H9 (cell line): ENCODE results near the gene RAD54L. TPM values are rescaled to one million over a fixed set of nuclear protein-coding genes. Genes with fewer than 3 reads are reported as not detected.
A peak's percentile ranks its signal among the peaks of the same experiment; 100 is the strongest.

Experiments
- DNase-seq: peaks from one replicate; pipeline ENCODE4 v3.0.0-alpha.2; 2017
- H2AFZ ChIP-seq: one replicate; pipeline ENCODE4 v1.6.1; 2013; ENCODE audit warnings: mild to moderate bottlenecking, low read length, control low read depth, moderate library complexity
- H2AK5ac ChIP-seq: 2 replicates; pipeline ENCODE4 v1.6.1; 2013; ENCODE audit warnings: low read length, control low read depth, mixed read lengths; ENCODE audit not compliant: insufficient read length
- H2BK120ac ChIP-seq: one replicate; pipeline ENCODE4 v1.6.1; 2013; ENCODE audit warnings: low read depth, mild to moderate bottlenecking, low read length, control low read depth, inconsistent platforms; ENCODE audit not compliant: poor library complexity, severe bottlenecking
- H2BK12ac ChIP-seq: 2 replicates; pipeline ENCODE4 v1.6.1; 2013; ENCODE audit warnings: low read length, control low read depth, mixed read lengths, low read depth; ENCODE audit not compliant: insufficient read length
- H2BK15ac ChIP-seq: 2 replicates; pipeline ENCODE4 v1.6.1; 2013; ENCODE audit warnings: low read depth, low read length, control low read depth
- H2BK20ac ChIP-seq: one replicate; pipeline ENCODE4 v1.6.1; 2013; ENCODE audit warnings: low read depth, mild to moderate bottlenecking, low read length, control low read depth, inconsistent platforms; ENCODE audit not compliant: poor library complexity, severe bottlenecking
- H2BK5ac ChIP-seq: 2 replicates; pipeline ENCODE4 v1.6.1; 2013; ENCODE audit warnings: low read length, control low read depth, mixed read lengths; ENCODE audit not compliant: insufficient read length
- H3K14ac ChIP-seq: 2 replicates; pipeline ENCODE4 v1.6.1; 2013; ENCODE audit warnings: low read length, control low read depth; ENCODE audit not compliant: insufficient read depth
- H3K18ac ChIP-seq: 2 replicates; pipeline ENCODE4 v1.6.1; 2013; ENCODE audit warnings: low read depth, mild to moderate bottlenecking, mixed read lengths, low read length, control low read depth; ENCODE audit not compliant: insufficient read length
- H3K23ac ChIP-seq: 2 replicates; pipeline ENCODE4 v1.6.1; 2013; ENCODE audit warnings: low read length, control low read depth, mixed read lengths, low read depth; ENCODE audit not compliant: insufficient read length
- H3K23me2 ChIP-seq: 2 replicates; pipeline ENCODE4 v1.6.1; 2013; ENCODE audit warnings: low read depth, mild to moderate bottlenecking, mixed read lengths, low read length, control low read depth; ENCODE audit not compliant: insufficient read length, poor library complexity, severe bottlenecking
- H3K27ac ChIP-seq: 2 replicates; pipeline ENCODE4 v1.5.1; 2013; ENCODE audit warnings: low read length, control low read depth, mixed read lengths, low read depth; ENCODE audit not compliant: insufficient read length
- H3K27me3 ChIP-seq: 2 replicates; pipeline ENCODE4 v1.6.1; 2013; ENCODE audit warnings: low read length, control low read depth, inconsistent platforms; ENCODE audit not compliant: insufficient read depth
- H3K4ac ChIP-seq: 2 replicates; pipeline ENCODE4 v1.6.1; 2013; ENCODE audit warnings: low read depth, mild to moderate bottlenecking, control low read depth, inconsistent platforms, low read length, moderate library complexity
- H3K4me1 ChIP-seq: 2 replicates; pipeline ENCODE4 v1.6.1; 2013; ENCODE audit warnings: low read length, control low read depth, inconsistent platforms; ENCODE audit not compliant: insufficient read depth
- H3K4me2 ChIP-seq: 2 replicates; pipeline ENCODE4 v1.6.1; 2013; ENCODE audit warnings: low read length, control low read depth, mixed read lengths; ENCODE audit not compliant: insufficient read length, insufficient read depth
- H3K56ac ChIP-seq: 2 replicates; pipeline ENCODE4 v1.6.1; 2013; ENCODE audit warnings: low read depth, mild to moderate bottlenecking, mixed read lengths, low read length, control low read depth; ENCODE audit not compliant: insufficient read length
- H3K79me1 ChIP-seq: 2 replicates; pipeline ENCODE4 v1.6.1; 2013; ENCODE audit warnings: low read depth, mild to moderate bottlenecking, moderate library complexity, low read length, control low read depth, inconsistent platforms; ENCODE audit not compliant: insufficient read depth, poor library complexity, severe bottlenecking
- H3K79me2 ChIP-seq: 2 replicates; pipeline ENCODE4 v1.6.1; 2013; ENCODE audit warnings: low read length, control low read depth, inconsistent platforms; ENCODE audit not compliant: insufficient read depth
- H3K9ac ChIP-seq: 2 replicates; pipeline ENCODE4 v1.6.1; 2013; ENCODE audit warnings: low read length, control low read depth, mixed read lengths; ENCODE audit not compliant: insufficient read length; ENCODE audit errors: extremely low read depth
- H3K9me3 ChIP-seq: one replicate; pipeline ENCODE4 v1.6.1; 2013; ENCODE audit warnings: low read depth, low read length, inconsistent platforms; ENCODE audit not compliant: control insufficient read depth
- H3T11ph ChIP-seq: one replicate; pipeline ENCODE4 v1.6.1; 2013; ENCODE audit warnings: mild to moderate bottlenecking, low read length, control low read depth, inconsistent platforms
- H4K20me1 ChIP-seq: one replicate; pipeline ENCODE4 v1.6.1; 2013; ENCODE audit not compliant: control insufficient read depth, insufficient read length, insufficient read depth
- H4K5ac ChIP-seq: 2 replicates; pipeline ENCODE4 v1.6.1; 2013; ENCODE audit warnings: low read depth, mild to moderate bottlenecking, mixed read lengths, low read length, control low read depth; ENCODE audit not compliant: insufficient read length
- H4K8ac ChIP-seq: replicated peaks from 2 replicates; pipeline ENCODE4 v1.6.1; 2013; ENCODE audit warnings: low read length, control low read depth, mixed read lengths, low read depth; ENCODE audit not compliant: insufficient read length
- H4K91ac ChIP-seq: 2 replicates; pipeline ENCODE4 v1.6.1; 2013; ENCODE audit warnings: low read depth, mild to moderate bottlenecking, moderate library complexity, mixed read lengths, low read length, control low read depth; ENCODE audit not compliant: insufficient read length
- H3K27ac Mint-ChIP-seq, 3 experiments: 2 replicates in 2 of 3; 3 replicates in 1 of 3; pipeline ENCODE4 v1.8.0; 2020 to 2021; ENCODE audit warnings: mixed read lengths in 3 of 3, mild to moderate bottlenecking in 1 of 3, moderate library complexity in 1 of 3
- H3K27me3 Mint-ChIP-seq: 2 replicates; pipeline ENCODE4 v1.8.0; 2021; ENCODE audit warnings: low read depth, mild to moderate bottlenecking, moderate library complexity, mixed read lengths
- H3K36me3 Mint-ChIP-seq, 3 experiments: 2 replicates in 2 of 3; 3 replicates in 1 of 3; pipeline ENCODE4 v1.8.0; 2020 to 2021; ENCODE audit warnings: low read depth in 3 of 3, mixed read lengths in 3 of 3; ENCODE audit not compliant: insufficient read depth in 1 of 3
- H3K4me1 Mint-ChIP-seq, 2 experiments: 2 replicates each; pipeline ENCODE4 v1.8.0; 2020; ENCODE audit warnings: mixed read lengths in 2 of 2
- H3K4me3 Mint-ChIP-seq, 2 experiments: 2 replicates in 1 of 2; 3 replicates in 1 of 2; pipeline ENCODE4 v1.8.0; 2020 to 2021; ENCODE audit warnings: mild to moderate bottlenecking in 2 of 2, mixed read lengths in 2 of 2, moderate library complexity in 1 of 2
- H3K9me3 Mint-ChIP-seq, 2 experiments: 2 replicates in 1 of 2; 3 replicates in 1 of 2; pipeline ENCODE4 v1.8.0; 2020; ENCODE audit warnings: mild to moderate bottlenecking in 2 of 2, mixed read lengths in 2 of 2, moderate library complexity in 1 of 2
- WGBS: extraction: QIAGEN DNeasy Blood & Tissue Kit; methylation state at CpG from one replicate; pipeline ENCODE4 v1.1.7; 2013; ENCODE audit warnings: missing lambda C conversion rate, low lambda C conversion rate, mixed read lengths; ENCODE audit not compliant: insufficient read length; ENCODE audit errors: extremely low coverage; 5-methylcytosine and 5-hydroxymethylcytosine counted together
- total RNA-seq: library from RNA; stranded (reverse); gene quantifications from 2 replicates; pipeline ENCODE4 v1.2.1, GENCODE V29; 2021
- TF ChIP-seq, protein P1 (sequence below): fragments of 200-600 bp; sonication (generic); conservative IDR thresholded peaks from 3 replicates; pipeline ENCODE4 v1.8.0; 2021; ENCODE audit warnings: antibody characterized with exemption, mild to moderate bottlenecking

The RAD54L gene
- total RNA-seq, 1 experiment from 2014 or later: 43.4 TPM

DNA sequence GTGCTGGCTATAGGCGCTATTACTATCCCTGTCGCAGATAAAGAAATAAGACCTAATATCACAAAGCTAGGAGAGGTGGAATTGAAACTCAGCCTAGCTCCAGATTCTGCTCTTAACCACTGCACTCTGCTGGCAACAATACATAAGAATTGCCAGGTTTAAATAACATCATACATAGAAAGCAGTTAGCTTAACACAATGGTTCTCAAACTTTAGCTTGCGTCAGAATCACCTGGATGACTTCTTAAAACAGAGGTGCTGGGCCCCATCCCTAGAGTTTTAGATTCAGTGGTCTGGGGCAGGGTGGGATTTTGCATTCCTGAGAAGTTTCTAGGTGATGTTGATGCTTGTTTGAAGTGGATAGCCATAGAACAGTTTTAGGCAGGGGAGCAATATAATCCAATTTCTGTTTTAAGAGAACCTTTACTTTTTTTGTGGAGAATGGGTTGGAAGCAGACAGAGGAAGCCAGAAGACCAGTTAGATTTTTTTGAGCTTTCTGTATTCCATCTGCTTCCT lies 48.3 kb upstream of the RAD54L start:
- no peaks in the 10 kb centered on the region for H3K9me3 Mint-ChIP-seq
- peaks cover 2% of the 10 kb centered on the region for H3K27me3 Mint-ChIP-seq
- H2BK12ac ChIP-seq: no peak overlapping the region
- no peaks in the 10 kb centered on the region for H3K4me1 ChIP-seq
- no peak overlapping the region for H3K4me2 ChIP-seq
- no peak overlapping the region for H3K18ac ChIP-seq
- H3K79me2 ChIP-seq: no peaks in the 10 kb centered on the region
- H3K23ac ChIP-seq: no peak overlapping the region
- TF ChIP-seq, protein P1, sequence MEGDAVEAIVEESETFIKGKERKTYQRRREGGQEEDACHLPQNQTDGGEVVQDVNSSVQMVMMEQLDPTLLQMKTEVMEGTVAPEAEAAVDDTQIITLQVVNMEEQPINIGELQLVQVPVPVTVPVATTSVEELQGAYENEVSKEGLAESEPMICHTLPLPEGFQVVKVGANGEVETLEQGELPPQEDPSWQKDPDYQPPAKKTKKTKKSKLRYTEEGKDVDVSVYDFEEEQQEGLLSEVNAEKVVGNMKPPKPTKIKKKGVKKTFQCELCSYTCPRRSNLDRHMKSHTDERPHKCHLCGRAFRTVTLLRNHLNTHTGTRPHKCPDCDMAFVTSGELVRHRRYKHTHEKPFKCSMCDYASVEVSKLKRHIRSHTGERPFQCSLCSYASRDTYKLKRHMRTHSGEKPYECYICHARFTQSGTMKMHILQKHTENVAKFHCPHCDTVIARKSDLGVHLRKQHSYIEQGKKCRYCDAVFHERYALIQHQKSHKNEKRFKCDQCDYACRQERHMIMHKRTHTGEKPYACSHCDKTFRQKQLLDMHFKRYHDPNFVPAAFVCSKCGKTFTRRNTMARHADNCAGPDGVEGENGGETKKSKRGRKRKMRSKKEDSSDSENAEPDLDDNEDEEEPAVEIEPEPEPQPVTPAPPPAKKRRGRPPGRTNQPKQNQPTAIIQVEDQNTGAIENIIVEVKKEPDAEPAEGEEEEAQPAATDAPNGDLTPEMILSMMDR: no peak
- H2BK15ac ChIP-seq: no peak overlapping the region
- H3K36me3 Mint-ChIP-seq: peaks cover 0 to 9% (median 6%) of the 10 kb centered on the region in 3 experiments; a peak in 3 of 7 replicates
- no peak for DNase-seq
- H3K9ac ChIP-seq: no peak overlapping the region
- H3K27ac Mint-ChIP-seq: no peak overlapping the region
- no peak overlapping the region for H3K56ac ChIP-seq
- WGBS: no CpG with 5 or more reads among the region's 3 CpGs
- H3K27me3 ChIP-seq: no peaks in the 10 kb centered on the region
- no peak overlapping the region for H2BK20ac ChIP-seq
- no peak overlapping the region for H2AK5ac ChIP-seq
- H4K5ac ChIP-seq: no peak overlapping the region
- no peaks in the 10 kb centered on the region for H3K9me3 ChIP-seq
- H3K4ac ChIP-seq: no peak overlapping the region
- no peak overlapping the region for H3T11ph ChIP-seq
- no peak overlapping the region for H2AFZ ChIP-seq
- H3K79me1 ChIP-seq: no peaks in the 10 kb centered on the region
- H3K4me1 Mint-ChIP-seq: peaks cover 17 to 24% of the 10 kb centered on the region in 2 experiments
- peak overlapping the region; percentile 71 to 85; a peak in 4 of 5 replicates for H3K4me3 Mint-ChIP-seq
- H3K14ac ChIP-seq: no peak overlapping the region
- H3K27ac ChIP-seq: no peak overlapping the region
- no peak overlapping the region for H4K91ac ChIP-seq
- no peak overlapping the region for H2BK120ac ChIP-seq
- peaks cover 22% of the 10 kb centered on the region for H3K23me2 ChIP-seq
- H4K8ac ChIP-seq: no peak overlapping the region
- no peaks in the 10 kb centered on the region for H4K20me1 ChIP-seq
- no peak overlapping the region for H2BK5ac ChIP-seq
